ENCODE measurements around the gene SLC35A3. TPM values are rescaled to one million over a fixed set of nuclear protein-coding genes. Genes with fewer than 3 reads are reported as not detected.

Gene SLC35A3
- total RNA-seq, 1 experiment from 2014 or later, result 21.6 TPM

- Histone ChIP-seq H3K79me2 (ENCODE audit: insufficient read depth, low read length) (no peaks in the 10 kb centered on the region), H2AFZ (ENCODE audit: low read depth, low read length, poor library complexity, severe bottlenecking) (no peak overlapping the region), H3K9me2 (ENCODE audit: insufficient read depth) (no peaks in the 10 kb centered on the region), H3K4me2 (ENCODE audit: low read length) (no peak overlapping the region), H4K20me1 (ENCODE audit: insufficient read depth) (peaks cover 4% of the 10 kb centered on the region; the same call in 1 of the 2 replicates), H3K27me3 (ENCODE audit: insufficient read depth, low read length) (no peaks in the 10 kb centered on the region), H3K9ac (ENCODE audit: low read length) (no peak overlapping the region), H3K27ac (ENCODE audit: low read depth, low read length) (no peak overlapping the region), H3K4me3 (replicated peaks in 1 of 2; ENCODE audit: low read depth in 1 of 2, low read length in 2 of 2) (no peak overlapping the region), H3K4me1 (ENCODE audit: control insufficient read depth in 1 of 2, insufficient read depth in 2 of 2, low read length in 2 of 2) (no peaks in the 10 kb centered on the region), H3K36me3 (ENCODE audit: control insufficient read depth in 1 of 2, insufficient read depth in 2 of 2, low read length in 2 of 2) (no peaks in the 10 kb centered on the region; a peak in 1 of 4 replicates), H3K9me3 (ENCODE audit: control insufficient read depth in 1 of 2, insufficient read depth in 1 of 2, low read depth in 1 of 2, low read length in 2 of 2) (no peaks in the 10 kb centered on the region)
- no TSS peak for BruUV-seq (replicated peaks)
- ATAC-seq, result no peak
- ChIA-PET CTCF (no interaction called here), POLR2A (no interaction called here), RAD21 (ENCODE audit: low non-redundant PET in 1 of 2, low total read pairs in 2 of 2, uncharacterized antibody in 2 of 2, unreplicated experiment in 2 of 2) (no interaction called here)
- intact Hi-C loops (cut with micrococcal nuclease), result no loop called here
- DNase-seq (ENCODE audit: low read depth, low spot score), result no peak
- TF ChIP-seq FOSL1 (IDR thresholded peaks at IDR 0.05; ENCODE audit: low read depth) (no peak), CTCF (IDR thresholded peaks at IDR 0.05 in 2 of 3, conservative IDR thresholded peaks at IDR 0.05 in 1 of 3; ENCODE audit: borderline replicate concordance in 1 of 3, insufficient read depth in 1 of 3, low read depth in 2 of 3, low read length in 2 of 3) (no peak), YY1 (IDR thresholded peaks at IDR 0.05; ENCODE audit: extremely low read depth, insufficient replicate concordance, low read depth, low read length) (no peak), CEBPB (IDR thresholded peaks at IDR 0.05; ENCODE audit: low read depth) (no peak), EGR1 (IDR thresholded peaks at IDR 0.05; ENCODE audit: low read depth) (no peak), ZFX (IDR thresholded peaks at IDR 0.05) (no peak), RAD21 (IDR thresholded peaks at IDR 0.05; ENCODE audit: low read depth) (no peak), POLR2A (IDR thresholded peaks at IDR 0.05; ENCODE audit: borderline replicate concordance, extremely low read depth, insufficient read depth, insufficient read length) (no peak), SRF (IDR thresholded peaks at IDR 0.05; ENCODE audit: low read depth) (no peak), MAX (IDR thresholded peaks at IDR 0.05) (no peak), CBX3 (IDR thresholded peaks at IDR 0.05; ENCODE audit: low read depth) (no peak), SIN3A (IDR thresholded peaks at IDR 0.05; ENCODE audit: low read depth) (no peak), EZH2phosphoT487 (IDR thresholded peaks at IDR 0.05; ENCODE audit: borderline replicate concordance) (no peak), ATF3 (IDR thresholded peaks at IDR 0.05) (no peak), JUND (IDR thresholded peaks at IDR 0.05) (no peak)
Observed at GRCh38 chr1:100028765-100029164, 59.0 kb downstream of the SLC35A3 start.
